ENCODE data around the gene ZNF358. TPM values are rescaled to one million over a fixed set of nuclear protein-coding genes. Genes with fewer than 3 reads are reported as not detected.

Gene ZNF358
- total RNA-seq, 6 donors from 2014 or later: 31.1 to 116 (median 57.8) TPM

- ATAC-seq (ENCODE audit: low FRiP score in 2 of 2) (no peak), DNase-seq (no peak)
- H3K4me1 ChIP-seq: peaks cover 0 to 3% (median 0%) of the 10 kb centered on the region in 4 donors
- WGBS, 2 donors: 93 to 96% methylated on average over 4 to 5 of the region's 5 CpGs
- TF ChIP-seq CTCF (IDR thresholded peaks at IDR 0.05) (no peak), EP300 (IDR thresholded peaks at IDR 0.05) (no peak), POLR2A (IDR thresholded peaks at IDR 0.05) (no peak), POLR2AphosphoS5 (IDR thresholded peaks at IDR 0.05) (no peak)
- no peaks in the 10 kb centered on the region for H3K9me3 ChIP-seq
- H3K4me3 ChIP-seq: no peak overlapping the region
- H3K27ac ChIP-seq: no peak overlapping the region
- H3K36me3 ChIP-seq: peaks cover 0 to 20% (median 15%) of the 10 kb centered on the region in 4 donors
- no peaks in the 10 kb centered on the region for H3K27me3 ChIP-seq
These were observed 49.4 kb downstream of the ZNF358 start for GRCh38 chr19:7565332-7565731.

Small RNA genes lying within 50 kb of the gene (small RNA-seq; reads per million reads assigned to genes)
- gene AC008878.2: 0 reads per million in 4 donors

Other genes starting within 250 kb of the ZNF358 start
- 100 to 1,000 TPM in 1 of 6 donors, 10 to 100 TPM in 5; 32.4 to 142 (median 49.9) TPM for gene INSR, start 221.7 kb upstream of the ZNF358 start, total RNA-seq
- 100 to 1,000 TPM in 1 of 6 donors, 10 to 100 TPM in 5; 56.1 to 106 (median 66.0) TPM for gene ARHGEF18, start 167.2 kb upstream of the ZNF358 start, total RNA-seq
- gene PEX11G, start 27.1 kb upstream of the ZNF358 start, total RNA-seq: 1 to 10 TPM; 2.3 to 9.1 (median 5.4) TPM
- gene MCOLN1, start 6.5 kb downstream of the ZNF358 start, total RNA-seq: 100 to 1,000 TPM in 2 of 6 donors, 10 to 100 TPM in 4; 12.9 to 118 (median 69.7) TPM
- 100 to 1,000 TPM; 125 to 412 (median 328) TPM for gene PNPLA6, start 19.6 kb downstream of the ZNF358 start, total RNA-seq
- 10 to 100 TPM; 12.2 to 63.9 (median 31.2) TPM for gene CAMSAP3, start 79.8 kb downstream of the ZNF358 start, total RNA-seq
- 10 to 100 TPM; 35.7 to 81.7 (median 51.4) TPM for gene XAB2, start 113.4 kb downstream of the ZNF358 start, total RNA-seq
- gene PET100, start 113.7 kb downstream of the ZNF358 start, total RNA-seq: 100 to 1,000 TPM in 2 of 6 donors, 10 to 100 TPM in 4; 21.3 to 133 (median 71.3) TPM
- gene PCP2, start 117.6 kb downstream of the ZNF358 start, total RNA-seq: 10 to 100 TPM in 1 of 6 donors, 1 to 10 TPM in 4, not detected in 1; 2.3 to 21.0 (median 3.3) TPM
- 100 to 1,000 TPM; 111 to 562 (median 249) TPM for gene STXBP2, start 121.0 kb downstream of the ZNF358 start, total RNA-seq
- gene RETN, start 152.9 kb downstream of the ZNF358 start, total RNA-seq: 10 to 100 TPM in 3 of 6 donors, 1 to 10 TPM in 3; 2.5 to 59.2 (median 13.8) TPM
- 100 to 1,000 TPM in 2 of 6 donors, 10 to 100 TPM in 3, 1 to 10 TPM in 1; 9.4 to 160 (median 36.6) TPM for gene MCEMP1, start 161.0 kb downstream of the ZNF358 start, total RNA-seq
- gene TRAPPC5, start 164.7 kb downstream of the ZNF358 start, total RNA-seq: 100 to 1,000 TPM in 1 of 6 donors, 10 to 100 TPM in 5; 33.9 to 105 (median 52.0) TPM
- gene FCER2, start 186.0 kb downstream of the ZNF358 start, total RNA-seq: 1 to 10 TPM in 1 of 6 donors, under 1 TPM in 1, not detected in 4; 0.83 to 2.9 TPM
- 1 to 10 TPM in 3 of 6 donors, under 1 TPM in 1, not detected in 2; 0.40 to 2.5 (median 1.5) TPM for gene CLEC4G, start 216.0 kb downstream of the ZNF358 start, total RNA-seq
- 10 to 100 TPM in 1 of 6 donors, 1 to 10 TPM in 3, under 1 TPM in 2; 0.55 to 14.8 (median 1.7) TPM for gene CD209, start 231.4 kb downstream of the ZNF358 start, total RNA-seq
- 1 to 10 TPM in 4 of 6 donors, under 1 TPM in 1, not detected in 1; 0.86 to 7.4 (median 3.1) TPM for gene CLEC4M, start 247.1 kb downstream of the ZNF358 start, total RNA-seq

Data from upper lobe of left lung (tissue), 6 donors.